Osteocyte (in vitro differentiated cells): ENCODE data around the gene PFDN2. TPM values are rescaled to one million over a fixed set of nuclear protein-coding genes. Genes with fewer than 3 reads are reported as not detected.

Experiments
- DNase-seq: peaks from one replicate; pipeline ENCODE4 v3.0.0; 2021; ENCODE audit warnings: mixed read lengths; ENCODE audit not compliant: unreplicated experiment; ENCODE audit errors: extremely low spot score
- H3K27ac Mint-ChIP-seq: one replicate; pipeline ENCODE4 v1.8.0; 2021; ENCODE audit warnings: mild to moderate bottlenecking, mixed read lengths; ENCODE audit not compliant: unreplicated experiment
- H3K27me3 Mint-ChIP-seq: one replicate; pipeline ENCODE4 v1.8.0; 2021; ENCODE audit warnings: mixed read lengths; ENCODE audit not compliant: unreplicated experiment
- H3K36me3 Mint-ChIP-seq: one replicate; pipeline ENCODE4 v1.8.0; 2021; ENCODE audit warnings: mixed read lengths; ENCODE audit not compliant: unreplicated experiment
- H3K4me1 Mint-ChIP-seq: one replicate; pipeline ENCODE4 v1.8.0; 2021; ENCODE audit warnings: mixed read lengths; ENCODE audit not compliant: unreplicated experiment
- H3K4me3 Mint-ChIP-seq: one replicate; pipeline ENCODE4 v1.8.0; 2021; ENCODE audit warnings: mild to moderate bottlenecking, moderate library complexity, mixed read lengths; ENCODE audit not compliant: unreplicated experiment
- H3K9me3 Mint-ChIP-seq: one replicate; pipeline ENCODE4 v1.8.0; 2021; ENCODE audit warnings: mixed read lengths; ENCODE audit not compliant: unreplicated experiment
- CTCF ChIP-seq: fragments of 200-600 bp; sonication (generic); IDR thresholded peaks from 2 replicates; pipeline ENCODE4 v1.5.0; 2021; ENCODE audit warnings: antibody characterized with exemption, mild to moderate bottlenecking, moderate library complexity
- total RNA-seq: library from RNA; stranded (reverse); gene quantifications from 2 replicates; pipeline ENCODE4 v1.2.1, GENCODE V29; 2021

The PFDN2 gene
- total RNA-seq, 1 donor from 2014 or later = 48.9 TPM

- H3K4me1 Mint-ChIP-seq = peaks cover 22% of the 10 kb centered on the region
- peaks cover 19% of the 10 kb centered on the region for H3K36me3 Mint-ChIP-seq
- H3K9me3 Mint-ChIP-seq = no peaks in the 10 kb centered on the region
- no peak for TF ChIP-seq CTCF
- no peaks in the 10 kb centered on the region for H3K27me3 Mint-ChIP-seq
- no peak overlapping the region for H3K4me3 Mint-ChIP-seq
- H3K27ac Mint-ChIP-seq = no peak overlapping the region
- no peak for DNase-seq
Observed at GRCh38 chr1:161131523-161132409, 13.9 kb upstream of the PFDN2 start.

DNA sequence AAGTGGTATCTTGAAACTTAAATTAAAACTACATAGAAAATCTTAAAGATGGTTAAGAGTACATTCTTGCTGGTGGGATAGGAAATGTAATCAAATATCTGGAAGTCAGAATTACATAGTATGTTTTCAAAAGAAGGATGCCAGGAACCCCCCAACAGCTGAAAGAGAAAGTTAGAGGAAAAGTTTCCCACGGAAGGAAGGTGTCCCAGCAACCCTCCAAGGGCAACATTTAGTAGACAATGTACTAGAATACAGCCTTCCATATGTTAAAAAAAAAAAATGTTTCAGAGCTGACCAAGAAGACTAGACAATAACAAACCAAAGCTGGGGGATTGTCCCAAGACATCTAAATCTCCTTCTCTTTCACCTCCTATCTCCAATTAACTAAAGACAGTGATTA is 12.4 kb upstream of the PFDN2 start:
- H3K9me3 Mint-ChIP-seq = no peaks in the 10 kb centered on the region
- no peak overlapping the region for H3K4me3 Mint-ChIP-seq
- H3K4me1 Mint-ChIP-seq = peaks cover 24% of the 10 kb centered on the region
- DNase-seq = no peak
- no peaks in the 10 kb centered on the region for H3K27me3 Mint-ChIP-seq
- H3K36me3 Mint-ChIP-seq = peaks cover 26% of the 10 kb centered on the region
- H3K27ac Mint-ChIP-seq = no peak overlapping the region
- no peak for TF ChIP-seq CTCF

- peaks cover 24% of the 10 kb centered on the region for H3K4me1 Mint-ChIP-seq
- no peak overlapping the region for H3K4me3 Mint-ChIP-seq
- DNase-seq = no peak
- TF ChIP-seq CTCF = no peak
- no peaks in the 10 kb centered on the region for H3K27me3 Mint-ChIP-seq
- H3K36me3 Mint-ChIP-seq = peaks cover 31% of the 10 kb centered on the region
- no peak overlapping the region for H3K27ac Mint-ChIP-seq
- no peaks in the 10 kb centered on the region for H3K9me3 Mint-ChIP-seq
Observed at GRCh38 chr1:161128591-161129420, 11.0 kb upstream of the PFDN2 start.

DNA sequence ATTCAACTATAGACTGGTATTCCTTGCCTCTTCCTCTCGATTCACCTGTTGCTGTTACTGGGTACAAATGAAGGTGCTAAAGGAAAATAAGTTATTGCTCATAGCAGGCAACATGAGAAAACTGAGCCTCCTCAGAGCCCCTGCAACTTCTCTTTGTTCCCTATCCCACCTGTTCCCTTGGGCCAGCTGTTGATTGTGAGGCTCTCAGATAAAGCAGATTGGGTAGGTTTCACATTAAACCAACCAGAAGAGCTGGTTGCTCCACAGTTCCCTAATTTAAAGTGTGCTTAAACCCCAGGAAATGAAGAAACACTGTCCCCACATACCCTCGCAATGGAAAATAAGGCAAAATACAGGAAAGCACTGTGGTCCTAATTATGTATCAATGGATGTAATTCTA is 9.8 kb upstream of the PFDN2 start:
- no peak for TF ChIP-seq CTCF
- DNase-seq = no peak
- H3K4me3 Mint-ChIP-seq = no peak overlapping the region
- peaks cover 36% of the 10 kb centered on the region for H3K36me3 Mint-ChIP-seq
- H3K27me3 Mint-ChIP-seq = no peaks in the 10 kb centered on the region
- H3K4me1 Mint-ChIP-seq = peaks cover 24% of the 10 kb centered on the region
- H3K9me3 Mint-ChIP-seq = no peaks in the 10 kb centered on the region
- no peak overlapping the region for H3K27ac Mint-ChIP-seq

DNA sequence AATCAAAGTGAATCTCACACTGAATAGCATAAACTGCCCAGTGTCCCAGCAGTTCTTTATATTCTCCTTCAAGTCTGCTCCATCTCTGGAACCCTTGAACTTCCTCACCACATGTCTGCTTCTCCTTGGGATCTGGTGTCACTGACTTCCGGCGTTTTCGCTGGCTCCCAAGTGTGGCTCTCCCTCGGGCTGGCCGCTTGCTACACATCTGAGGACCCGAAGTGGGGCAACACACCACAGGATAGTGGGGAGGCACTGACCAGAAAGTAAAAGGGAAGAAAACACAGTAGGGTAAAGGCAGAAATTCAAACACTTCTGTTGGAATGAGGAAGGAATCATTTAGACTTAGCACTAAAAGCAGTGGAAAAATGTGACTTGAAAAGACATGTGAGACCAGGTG is 5.1 kb upstream of the PFDN2 start:
- H3K27me3 Mint-ChIP-seq = no peaks in the 10 kb centered on the region
- DNase-seq = no peak
- peaks cover 20% of the 10 kb centered on the region for H3K4me1 Mint-ChIP-seq
- H3K27ac Mint-ChIP-seq = no peak overlapping the region
- H3K4me3 Mint-ChIP-seq = no peak overlapping the region
- no peaks in the 10 kb centered on the region for H3K9me3 Mint-ChIP-seq
- peaks cover 44% of the 10 kb centered on the region for H3K36me3 Mint-ChIP-seq
- TF ChIP-seq CTCF = no peak
